ENCODE results near the gene PAK5. TPM values are rescaled to one million over a fixed set of nuclear protein-coding genes. Genes with fewer than 3 reads are reported as not detected.
A peak's percentile ranks its signal among the peaks of the same experiment; 100 is the strongest.

Gene PAK5
- total RNA-seq (0.19 TPM), polyA plus RNA-seq (0.75 TPM)
- long read RNA-seq, donor 1: 0 reads
- long read RNA-seq, donor 2: 0 reads
- long read RNA-seq, donor 3: 0 reads
- long read RNA-seq, donor 4: 0 reads
- long read RNA-seq, donor 5: 0 reads
- long read RNA-seq, donor 6: 0 reads
- long read RNA-seq, donor 7: 0 reads
- long read RNA-seq, donor 8: 0 reads
- long read RNA-seq, donor 9: 0 reads
- long read RNA-seq, donor 10: 0 reads

DNA sequence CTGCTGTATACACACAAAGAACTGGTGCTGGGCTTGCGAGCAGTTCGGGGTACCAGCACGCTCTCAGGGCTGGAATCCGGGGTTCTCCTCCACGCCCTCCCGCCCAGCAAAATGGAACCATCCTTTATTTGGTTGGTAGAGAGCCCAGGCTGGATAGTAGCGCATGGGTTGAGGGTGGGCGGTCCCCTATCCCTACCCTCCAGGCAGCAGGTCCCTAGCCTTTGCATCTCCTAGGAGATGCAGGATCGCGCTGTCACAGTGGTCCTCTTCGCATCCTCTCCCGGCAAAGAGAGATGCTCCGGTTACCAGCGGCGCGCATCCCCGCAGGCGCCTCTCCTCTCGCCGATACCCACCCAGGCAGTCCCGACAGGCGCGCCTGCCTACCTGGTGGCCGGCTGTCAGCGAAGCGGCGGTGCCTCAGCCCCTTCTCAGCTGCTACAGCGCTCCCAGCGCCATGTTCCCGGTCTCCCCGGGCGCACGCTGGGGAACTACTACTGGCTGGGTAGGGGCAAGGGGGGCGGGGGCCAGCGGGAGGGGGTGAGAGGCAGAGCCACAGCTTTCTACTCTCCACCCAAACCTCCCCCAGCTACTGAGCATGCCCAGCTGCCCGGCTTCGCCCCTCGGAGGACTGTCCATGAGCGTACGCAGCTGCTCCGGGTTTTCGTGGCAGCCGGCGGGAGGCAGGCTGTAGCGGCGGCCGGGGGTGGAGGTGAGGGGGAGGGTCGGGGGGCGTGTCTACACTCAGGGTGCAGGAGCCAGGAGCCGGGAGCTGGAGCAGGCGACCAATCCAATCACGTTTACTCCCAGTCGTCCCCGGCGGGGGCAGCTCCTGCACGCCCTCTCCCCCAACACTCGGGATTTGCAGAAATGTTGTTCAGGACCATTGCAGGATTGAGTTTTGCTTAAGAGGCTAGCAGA, at the start of gene PAK5:
Gene PAK5, minus strand, starts transcription at position 699 of the 918 bp plus-strand sequence. CDS start 194,748 bp downstream, outside the sequence.
- peak in 5 of 9 donors; percentile 0 to 23 (median 5) for DNase-seq (ENCODE audit: low read depth in 6 of 9, low spot score in 9 of 9)

DNA sequence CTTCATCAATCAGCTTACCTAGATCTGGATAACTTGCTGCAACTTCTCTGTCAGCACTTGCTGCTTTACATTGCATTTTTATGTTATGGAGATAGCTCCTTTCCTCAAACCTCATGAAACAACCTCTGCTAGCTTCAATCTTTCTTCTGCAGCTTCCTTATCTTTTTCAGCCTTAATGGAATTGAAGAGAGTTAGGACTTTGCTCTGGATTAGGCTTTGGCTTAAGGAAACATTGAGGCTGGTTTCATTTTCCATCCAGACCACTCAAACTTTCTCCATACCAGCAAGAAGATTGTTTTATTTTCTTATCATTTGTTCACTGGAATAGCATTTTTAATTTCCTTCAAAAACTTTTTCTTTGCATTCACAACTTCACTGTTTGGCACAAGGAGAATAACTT, 48.8 kb upstream of the PAK5 start:
- Histone ChIP-seq H3K36me3 (ENCODE audit: control insufficient read depth in 2 of 2, insufficient read depth in 2 of 2, low read length in 1 of 2) (no peaks in the 10 kb centered on the region), H3K4me1 (ENCODE audit: control insufficient read depth in 2 of 2, insufficient read depth in 2 of 2, low read length in 2 of 2) (no peaks in the 10 kb centered on the region), H3K27ac (ENCODE audit: low read depth in 1 of 2, low read length in 1 of 2) (no peak overlapping the region), H3K27me3 (ENCODE audit: control insufficient read depth in 2 of 2, insufficient read depth in 1 of 2, low read length in 1 of 2) (no peaks in the 10 kb centered on the region), H3K9me3 (ENCODE audit: control insufficient read depth in 2 of 2, insufficient read depth in 1 of 2, low read length in 1 of 2) (no peaks in the 10 kb centered on the region), H3K4me3 (ENCODE audit: low read length in 2 of 2) (no peak overlapping the region)
- DNase-seq (ENCODE audit: low read depth in 6 of 9, low spot score in 9 of 9): no peak

More for the DNA sequence above, at the start of gene PAK5:
- WGBS: 4% methylated on average over 57 of the region's 57 CpGs
- Histone ChIP-seq H3K9me3 (ENCODE audit: control insufficient read depth in 2 of 2, insufficient read depth in 1 of 2, low read length in 1 of 2) (no peaks in the 10 kb centered on the region), H3K36me3 (ENCODE audit: control insufficient read depth in 2 of 2, insufficient read depth in 2 of 2, low read length in 1 of 2) (no peaks in the 10 kb centered on the region), H3K27me3 (ENCODE audit: control insufficient read depth in 2 of 2, insufficient read depth in 1 of 2, low read length in 1 of 2) (peaks cover 12 to 22% of the 10 kb centered on the region in 2 donors), H3K4me3 (ENCODE audit: low read length in 2 of 2) (peak within 1 kb of the TSS in 1 of 2 donors; percentile 8), H3K27ac (ENCODE audit: low read depth in 1 of 2, low read length in 1 of 2) (no peak within 1 kb of the TSS), H3K4me1 (ENCODE audit: control insufficient read depth in 2 of 2, insufficient read depth in 2 of 2, low read length in 2 of 2) (no peaks in the 10 kb centered on the region)

DNA sequence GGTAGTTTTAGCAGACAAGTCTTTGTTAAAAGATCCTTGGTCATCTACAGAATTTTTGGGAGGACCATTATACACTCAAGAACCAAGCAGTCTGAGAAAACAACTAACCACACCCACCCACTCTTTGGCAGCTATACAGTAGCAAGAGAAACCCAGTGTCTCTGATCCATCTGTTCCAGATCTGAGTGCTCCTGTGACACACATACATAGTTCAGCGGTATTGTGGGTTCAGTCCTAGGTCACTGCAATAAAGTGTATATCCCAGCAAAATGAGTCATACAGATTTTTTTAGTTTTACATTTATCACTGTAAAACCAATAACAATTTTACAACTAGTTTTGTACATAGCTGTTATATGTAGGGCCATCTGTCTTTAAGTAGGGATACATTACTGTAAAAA, 47.4 kb upstream of the PAK5 start:
- H3K27ac ChIP-seq (ENCODE audit: low read depth in 1 of 2, low read length in 1 of 2): no peak overlapping the region
- DNase-seq (ENCODE audit: low read depth in 6 of 9, low spot score in 9 of 9): no peak

DNA sequence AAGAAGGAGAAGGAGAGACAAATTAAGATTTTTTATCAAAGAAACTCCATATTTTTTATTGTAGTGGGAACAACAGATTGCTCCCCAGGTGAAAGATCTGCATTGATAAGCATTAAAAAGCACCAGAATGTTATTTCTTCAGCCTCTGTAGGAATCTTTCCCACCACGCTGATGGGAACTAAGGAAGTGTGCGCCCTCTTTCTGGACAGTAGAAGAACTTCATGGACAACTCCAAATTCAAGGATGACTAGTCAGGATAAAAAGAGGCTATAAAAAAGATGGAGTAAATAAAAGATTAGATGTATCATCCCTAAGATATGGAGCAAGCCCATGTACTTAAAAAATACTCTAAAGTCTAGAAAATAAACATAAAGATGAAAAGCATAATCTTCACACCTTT, 45.8 kb upstream of the PAK5 start:
- Histone ChIP-seq H3K36me3 (ENCODE audit: control insufficient read depth in 2 of 2, insufficient read depth in 2 of 2, low read length in 1 of 2) (no peaks in the 10 kb centered on the region), H3K27ac (ENCODE audit: low read depth in 1 of 2, low read length in 1 of 2) (no peak overlapping the region), H3K4me3 (ENCODE audit: low read length in 2 of 2) (no peak overlapping the region), H3K27me3 (ENCODE audit: control insufficient read depth in 2 of 2, insufficient read depth in 1 of 2, low read length in 1 of 2) (no peaks in the 10 kb centered on the region), H3K9me3 (ENCODE audit: control insufficient read depth in 2 of 2, insufficient read depth in 1 of 2, low read length in 1 of 2) (no peaks in the 10 kb centered on the region), H3K4me1 (ENCODE audit: control insufficient read depth in 2 of 2, insufficient read depth in 2 of 2, low read length in 2 of 2) (no peaks in the 10 kb centered on the region)
- WGBS: 56% methylated on average over 2 of the region's 2 CpGs
- no peak for DNase-seq (ENCODE audit: low read depth in 6 of 9, low spot score in 9 of 9)

More for the DNA sequence above, 47.4 kb upstream of the PAK5 start:
- Histone ChIP-seq H3K9me3 (ENCODE audit: control insufficient read depth in 2 of 2, insufficient read depth in 1 of 2, low read length in 1 of 2) (no peaks in the 10 kb centered on the region), H3K4me3 (ENCODE audit: low read length in 2 of 2) (no peak overlapping the region), H3K4me1 (ENCODE audit: control insufficient read depth in 2 of 2, insufficient read depth in 2 of 2, low read length in 2 of 2) (no peaks in the 10 kb centered on the region), H3K36me3 (ENCODE audit: control insufficient read depth in 2 of 2, insufficient read depth in 2 of 2, low read length in 1 of 2) (no peaks in the 10 kb centered on the region), H3K27me3 (ENCODE audit: control insufficient read depth in 2 of 2, insufficient read depth in 1 of 2, low read length in 1 of 2) (no peaks in the 10 kb centered on the region)
- WGBS: 97% methylated on average over 1 of the region's 1 CpG

DNA sequence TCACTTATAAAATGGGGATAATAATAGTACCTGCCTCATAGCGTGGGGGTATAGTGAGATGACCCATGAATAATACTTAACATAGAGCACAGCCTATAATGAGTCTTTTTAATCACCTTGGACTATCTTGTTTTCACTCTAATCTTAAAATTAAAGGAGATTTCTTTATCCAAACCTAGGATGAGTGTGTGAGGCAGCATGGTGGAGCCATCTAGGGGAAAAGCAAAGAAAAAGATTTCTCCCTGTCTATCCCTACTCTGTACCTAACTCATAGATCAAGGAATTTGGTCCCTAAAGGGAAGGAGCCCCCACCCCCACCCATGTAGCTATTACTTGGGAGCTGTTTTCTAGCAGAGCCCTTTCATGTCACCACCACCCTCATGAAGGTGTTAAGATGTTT, 45.2 kb upstream of the PAK5 start:
- Histone ChIP-seq H3K27ac (ENCODE audit: low read depth in 1 of 2, low read length in 1 of 2) (no peak overlapping the region), H3K27me3 (ENCODE audit: control insufficient read depth in 2 of 2, insufficient read depth in 1 of 2, low read length in 1 of 2) (no peaks in the 10 kb centered on the region), H3K36me3 (ENCODE audit: control insufficient read depth in 2 of 2, insufficient read depth in 2 of 2, low read length in 1 of 2) (no peaks in the 10 kb centered on the region), H3K9me3 (ENCODE audit: control insufficient read depth in 2 of 2, insufficient read depth in 1 of 2, low read length in 1 of 2) (no peaks in the 10 kb centered on the region), H3K4me1 (ENCODE audit: control insufficient read depth in 2 of 2, insufficient read depth in 2 of 2, low read length in 2 of 2) (no peaks in the 10 kb centered on the region), H3K4me3 (ENCODE audit: low read length in 2 of 2) (no peak overlapping the region)
- WGBS: 60% methylated on average over 1 of the region's 1 CpG
- DNase-seq (ENCODE audit: low read depth in 6 of 9, low spot score in 9 of 9): no peak

DNA sequence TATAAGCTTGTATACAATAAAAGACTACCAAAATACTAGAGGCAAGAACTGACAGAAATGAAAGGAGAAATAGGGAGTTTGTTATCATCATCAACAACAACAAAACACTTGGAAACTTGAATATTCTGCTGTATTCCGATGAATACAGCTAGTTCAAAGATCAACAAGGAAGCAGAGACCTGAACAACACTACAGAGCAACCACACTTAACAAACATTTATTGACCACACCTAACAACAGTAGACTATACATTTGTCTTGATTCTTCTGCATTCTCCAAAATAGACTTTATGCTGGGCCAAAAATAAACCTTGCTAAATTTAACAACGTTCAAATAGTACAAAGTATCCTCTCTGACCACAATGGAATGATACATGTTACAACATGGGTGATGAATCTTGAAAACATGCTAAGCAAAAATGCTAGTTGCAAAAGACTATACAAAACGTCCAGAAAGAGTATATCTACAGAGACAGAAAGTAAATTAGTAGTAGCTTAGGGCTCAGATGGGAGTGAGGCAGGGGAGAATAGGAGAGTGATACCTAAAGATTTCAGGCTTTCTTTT, 39.1 kb upstream of the PAK5 start:
- Histone ChIP-seq H3K4me1 (ENCODE audit: control insufficient read depth in 2 of 2, insufficient read depth in 2 of 2, low read length in 2 of 2) (no peaks in the 10 kb centered on the region), H3K27me3 (ENCODE audit: control insufficient read depth in 2 of 2, insufficient read depth in 1 of 2, low read length in 1 of 2) (no peaks in the 10 kb centered on the region), H3K27ac (ENCODE audit: low read depth in 1 of 2, low read length in 1 of 2) (no peak overlapping the region), H3K36me3 (ENCODE audit: control insufficient read depth in 2 of 2, insufficient read depth in 2 of 2, low read length in 1 of 2) (no peaks in the 10 kb centered on the region), H3K4me3 (ENCODE audit: low read length in 2 of 2) (no peak overlapping the region), H3K9me3 (ENCODE audit: control insufficient read depth in 2 of 2, insufficient read depth in 1 of 2, low read length in 1 of 2) (no peaks in the 10 kb centered on the region)
- WGBS: 62% methylated on average over 3 of the region's 3 CpGs
- DNase-seq (ENCODE audit: low read depth in 6 of 9, low spot score in 9 of 9): no peak

DNA sequence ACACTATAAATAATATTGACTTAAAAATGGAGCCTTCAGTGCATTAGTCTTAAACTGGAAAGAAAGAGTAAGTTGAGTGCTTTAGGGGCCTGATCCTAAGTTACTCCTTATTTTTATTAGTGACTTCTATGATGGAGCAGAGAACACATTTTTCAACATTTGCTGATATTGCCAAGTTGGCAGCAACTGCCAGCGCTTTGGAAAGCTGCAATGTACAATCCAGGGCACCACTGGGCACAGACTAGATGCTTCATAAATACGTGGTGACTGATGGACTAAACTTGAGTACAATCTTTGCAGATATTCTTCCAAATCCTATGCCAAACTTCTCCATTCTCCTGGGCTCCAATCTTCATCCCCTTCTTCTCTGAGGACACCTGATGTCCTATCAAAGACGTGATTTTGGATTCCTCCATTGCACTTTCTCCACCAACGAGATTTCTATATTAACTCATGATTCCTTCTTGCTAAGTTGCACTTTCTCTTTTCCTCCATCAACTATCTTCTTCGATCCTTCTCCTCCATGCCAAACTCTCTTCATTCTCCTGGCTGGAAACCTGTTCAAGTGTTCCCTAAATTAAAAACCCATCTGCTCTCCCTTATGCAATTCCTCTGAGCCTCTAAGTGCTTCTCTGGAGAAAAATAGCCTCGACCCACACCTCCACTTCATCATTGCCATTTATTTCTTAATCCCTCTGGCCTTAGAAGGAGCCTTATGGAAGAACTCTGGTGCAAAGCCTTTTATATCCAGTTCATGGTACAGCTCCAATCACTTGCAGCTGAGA, 28.5 kb upstream of the PAK5 start:
- Histone ChIP-seq H3K36me3 (ENCODE audit: control insufficient read depth in 2 of 2, insufficient read depth in 2 of 2, low read length in 1 of 2) (no peaks in the 10 kb centered on the region), H3K4me1 (ENCODE audit: control insufficient read depth in 2 of 2, insufficient read depth in 2 of 2, low read length in 2 of 2) (no peaks in the 10 kb centered on the region), H3K4me3 (ENCODE audit: low read length in 2 of 2) (no peak overlapping the region), H3K27me3 (ENCODE audit: control insufficient read depth in 2 of 2, insufficient read depth in 1 of 2, low read length in 1 of 2) (no peaks in the 10 kb centered on the region), H3K27ac (ENCODE audit: low read depth in 1 of 2, low read length in 1 of 2) (no peak overlapping the region), H3K9me3 (ENCODE audit: control insufficient read depth in 2 of 2, insufficient read depth in 1 of 2, low read length in 1 of 2) (no peaks in the 10 kb centered on the region)
- no peak for DNase-seq (ENCODE audit: low read depth in 6 of 9, low spot score in 9 of 9)
- 85% methylated on average over 6 of the region's 6 CpGs for WGBS

DNA sequence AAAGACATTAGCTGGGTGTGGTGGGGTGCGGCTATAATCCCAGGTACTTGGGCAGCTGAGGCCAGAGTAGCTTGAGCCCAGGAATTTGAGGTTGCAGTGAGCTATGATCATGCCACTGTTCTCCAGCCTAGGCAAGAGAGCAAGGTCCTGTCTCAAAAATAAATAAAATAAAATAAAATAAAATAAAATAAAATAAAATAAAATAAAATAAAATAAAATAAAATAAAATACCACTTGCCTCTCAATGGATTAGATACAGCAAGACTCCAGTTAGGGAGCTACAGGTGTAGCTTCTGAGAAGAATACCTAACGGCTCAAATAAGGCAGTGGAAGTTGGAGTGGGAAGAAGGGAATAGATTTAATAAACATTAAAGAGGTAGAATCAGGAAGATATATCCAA, 13.7 kb upstream of the PAK5 start:
- H3K27ac ChIP-seq (ENCODE audit: low read depth in 1 of 2, low read length in 1 of 2): no peak overlapping the region
- H3K4me3 ChIP-seq (ENCODE audit: low read length in 2 of 2): no peak overlapping the region
- no peaks in the 10 kb centered on the region for H3K4me1 ChIP-seq (ENCODE audit: control insufficient read depth in 2 of 2, insufficient read depth in 2 of 2, low read length in 2 of 2)
- H3K9me3 ChIP-seq (ENCODE audit: control insufficient read depth in 2 of 2, insufficient read depth in 1 of 2, low read length in 1 of 2): no peaks in the 10 kb centered on the region
- no peaks in the 10 kb centered on the region for H3K27me3 ChIP-seq (ENCODE audit: control insufficient read depth in 2 of 2, insufficient read depth in 1 of 2, low read length in 1 of 2)
- WGBS: 92% methylated on average over 2 of the region's 2 CpGs
- H3K36me3 ChIP-seq (ENCODE audit: control insufficient read depth in 2 of 2, insufficient read depth in 2 of 2, low read length in 1 of 2): no peaks in the 10 kb centered on the region
- DNase-seq (ENCODE audit: low read depth in 6 of 9, low spot score in 9 of 9): no peak
